ENCODE data around the gene BRD1.

DNA sequence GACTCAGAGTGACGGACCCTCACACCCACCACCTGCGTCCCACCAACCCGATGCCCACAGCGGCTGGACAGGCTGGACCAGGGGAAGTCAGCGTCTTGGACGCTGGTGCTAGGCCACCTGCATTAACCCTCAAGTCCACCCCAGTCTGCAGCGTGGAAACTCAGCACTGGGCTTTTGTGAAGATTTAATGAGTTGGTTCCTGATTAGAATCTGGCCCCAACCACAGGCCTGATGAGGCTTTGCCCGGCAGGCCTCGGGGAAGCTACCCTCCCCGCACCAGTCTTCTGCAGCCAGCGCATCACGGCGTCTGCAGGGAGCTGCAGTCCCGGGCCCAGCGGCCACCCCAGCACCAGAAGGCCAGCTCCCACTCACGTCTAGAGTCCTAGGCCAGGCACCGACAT is 101.0 kb downstream of the BRD1 start:
- TF ChIP-seq, protein P1, sequence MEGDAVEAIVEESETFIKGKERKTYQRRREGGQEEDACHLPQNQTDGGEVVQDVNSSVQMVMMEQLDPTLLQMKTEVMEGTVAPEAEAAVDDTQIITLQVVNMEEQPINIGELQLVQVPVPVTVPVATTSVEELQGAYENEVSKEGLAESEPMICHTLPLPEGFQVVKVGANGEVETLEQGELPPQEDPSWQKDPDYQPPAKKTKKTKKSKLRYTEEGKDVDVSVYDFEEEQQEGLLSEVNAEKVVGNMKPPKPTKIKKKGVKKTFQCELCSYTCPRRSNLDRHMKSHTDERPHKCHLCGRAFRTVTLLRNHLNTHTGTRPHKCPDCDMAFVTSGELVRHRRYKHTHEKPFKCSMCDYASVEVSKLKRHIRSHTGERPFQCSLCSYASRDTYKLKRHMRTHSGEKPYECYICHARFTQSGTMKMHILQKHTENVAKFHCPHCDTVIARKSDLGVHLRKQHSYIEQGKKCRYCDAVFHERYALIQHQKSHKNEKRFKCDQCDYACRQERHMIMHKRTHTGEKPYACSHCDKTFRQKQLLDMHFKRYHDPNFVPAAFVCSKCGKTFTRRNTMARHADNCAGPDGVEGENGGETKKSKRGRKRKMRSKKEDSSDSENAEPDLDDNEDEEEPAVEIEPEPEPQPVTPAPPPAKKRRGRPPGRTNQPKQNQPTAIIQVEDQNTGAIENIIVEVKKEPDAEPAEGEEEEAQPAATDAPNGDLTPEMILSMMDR (conservative IDR thresholded peaks at IDR 0.05; ENCODE audit: low read depth, low read length), result no peak
- no peak for TF ChIP-seq EZH2 (IDR thresholded peaks at IDR 0.05; ENCODE audit: borderline replicate concordance, low read depth, low read length, poor library complexity, severe bottlenecking)

All from A673 (cell line).